HG02642 (cell line): ENCODE measurements around the gene ARGLU1.

Experiments
- ATAC-seq: cut with Tn5 transposase; IDR thresholded peaks from one replicate; pipeline ENCODE4 v1.9.1; 2021; ENCODE audit warnings: mild to moderate bottlenecking; ENCODE audit not compliant: unreplicated experiment, poor library complexity

The ARGLU1 gene

GRCh38 chr13:106527826-106528225 lies 40.1 kb downstream of the ARGLU1 start:
- no peak for ATAC-seq

DNA sequence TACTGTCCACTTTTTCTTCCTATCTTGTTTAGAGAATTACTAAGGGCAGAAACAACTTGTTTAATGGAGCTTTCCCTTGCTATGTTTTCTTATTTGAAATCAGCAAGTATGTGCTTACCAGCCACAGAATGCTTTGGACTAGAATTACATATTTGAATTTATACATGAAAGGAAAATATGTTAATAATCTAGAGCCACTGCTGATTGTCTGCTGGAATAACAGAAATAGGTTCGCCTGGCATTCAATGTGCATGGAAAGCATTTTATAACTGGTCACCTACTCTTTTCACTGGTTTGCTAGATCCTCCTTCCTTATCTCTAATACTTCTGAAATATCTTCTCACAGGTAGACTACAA lies 40.5 kb downstream of the ARGLU1 start:
- ATAC-seq, result no peak

DNA sequence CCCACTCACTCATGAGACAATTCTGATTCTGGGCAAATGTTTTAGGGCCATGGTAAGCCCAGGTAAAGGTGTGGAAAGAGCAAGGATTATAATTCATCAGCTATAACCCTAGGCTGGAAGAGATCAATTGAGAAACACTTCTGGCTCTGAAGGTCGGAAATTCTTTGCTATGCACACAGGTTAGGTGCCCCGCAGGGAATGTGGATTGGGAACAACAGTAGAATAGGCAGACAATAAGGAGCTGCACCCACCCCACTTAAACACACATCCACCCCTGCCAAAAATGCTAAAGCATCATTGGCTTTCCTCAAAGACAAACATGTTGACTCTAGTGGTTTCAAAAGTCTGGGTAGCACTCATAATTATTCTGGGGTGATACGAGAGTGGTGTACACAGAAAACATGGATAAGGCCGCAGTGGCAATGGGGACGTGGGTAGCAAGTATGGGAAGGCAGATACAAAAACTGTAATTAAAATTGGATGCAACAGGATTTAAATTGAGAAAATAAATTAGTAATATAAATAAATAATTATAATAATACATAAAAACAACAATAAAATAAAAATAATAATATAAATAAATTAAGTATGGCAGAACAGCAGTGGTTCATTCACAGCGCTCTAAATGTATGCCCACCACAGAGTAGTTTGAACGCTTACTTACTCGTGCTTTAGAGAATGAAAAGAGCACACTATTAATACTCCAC lies 41.0 kb downstream of the ARGLU1 start:
- no peak for ATAC-seq

DNA sequence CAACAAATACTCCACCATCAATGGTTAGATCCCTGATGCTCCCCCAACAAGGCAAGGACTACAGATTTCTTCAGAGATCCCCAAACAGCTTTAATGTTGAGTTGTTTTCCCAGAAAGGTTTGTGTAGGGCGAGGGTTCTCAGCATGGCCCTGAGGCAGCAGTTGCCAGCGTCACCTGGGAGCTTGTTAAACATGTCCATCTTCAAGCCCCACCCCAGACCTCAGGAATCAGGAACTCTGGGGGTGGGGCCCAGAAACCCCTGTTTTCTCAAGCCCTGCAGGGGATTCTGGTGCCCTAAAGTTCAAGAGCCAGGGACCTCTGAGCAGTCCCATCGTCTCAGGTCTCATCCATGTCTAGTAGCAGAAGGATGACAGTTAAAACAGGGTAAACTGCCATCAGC lies 42.1 kb downstream of the ARGLU1 start:
- no peak for ATAC-seq

GRCh38 chr13:106524108-106524507 lies 43.8 kb downstream of the ARGLU1 start:
- no peak for ATAC-seq

- ATAC-seq, result no peak
Measured at GRCh38 chr13:106523576-106523975, 44.4 kb downstream of the ARGLU1 start.

- ATAC-seq, result no peak
Measured at GRCh38 chr13:106522898-106523525, 44.9 kb downstream of the ARGLU1 start.

GRCh38 chr13:106522112-106522705 lies 45.7 kb downstream of the ARGLU1 start:
- ATAC-seq, result no peak

- no peak for ATAC-seq
Measured at GRCh38 chr13:106521095-106521799, 46.7 kb downstream of the ARGLU1 start.

DNA sequence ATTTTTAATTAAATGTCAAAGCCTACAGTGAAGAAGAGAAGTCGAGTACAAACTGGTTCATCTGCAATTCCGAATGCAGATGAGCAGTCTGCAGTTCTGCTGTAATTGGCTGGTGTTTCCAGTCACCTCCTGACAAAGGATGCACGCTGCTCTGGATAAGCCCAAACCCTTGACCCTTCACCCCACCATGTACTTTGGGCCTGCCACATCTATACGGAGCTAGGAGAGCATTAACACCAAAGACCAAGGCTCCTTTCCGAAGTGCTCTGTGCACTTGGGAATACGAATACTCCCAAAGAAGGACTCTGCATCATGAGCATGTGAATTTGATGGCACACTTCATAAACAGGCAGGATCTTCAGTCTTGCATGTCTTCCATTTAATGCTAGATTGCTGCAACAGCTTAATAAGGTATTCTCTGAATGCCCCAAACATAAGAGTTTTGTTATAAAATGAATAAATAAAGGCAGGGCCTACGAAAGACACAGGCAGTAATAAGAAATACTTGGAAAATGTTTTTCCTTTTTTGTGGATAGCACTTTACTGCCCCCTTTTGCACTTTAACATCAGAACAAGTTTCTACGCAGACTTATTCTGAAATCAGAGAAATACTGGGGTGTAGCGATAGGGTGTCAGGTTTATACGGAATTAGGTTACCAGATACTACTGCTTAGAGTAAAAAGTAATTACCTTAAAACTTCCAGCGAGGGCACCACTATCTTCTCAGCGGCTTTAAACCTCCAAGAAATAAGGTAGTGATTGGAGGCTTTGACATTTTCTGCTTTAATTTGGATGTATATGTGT lies 47.5 kb downstream of the ARGLU1 start:
- no peak for ATAC-seq

- no peak for ATAC-seq
Measured at GRCh38 chr13:106518512-106518911, 49.4 kb downstream of the ARGLU1 start.

DNA sequence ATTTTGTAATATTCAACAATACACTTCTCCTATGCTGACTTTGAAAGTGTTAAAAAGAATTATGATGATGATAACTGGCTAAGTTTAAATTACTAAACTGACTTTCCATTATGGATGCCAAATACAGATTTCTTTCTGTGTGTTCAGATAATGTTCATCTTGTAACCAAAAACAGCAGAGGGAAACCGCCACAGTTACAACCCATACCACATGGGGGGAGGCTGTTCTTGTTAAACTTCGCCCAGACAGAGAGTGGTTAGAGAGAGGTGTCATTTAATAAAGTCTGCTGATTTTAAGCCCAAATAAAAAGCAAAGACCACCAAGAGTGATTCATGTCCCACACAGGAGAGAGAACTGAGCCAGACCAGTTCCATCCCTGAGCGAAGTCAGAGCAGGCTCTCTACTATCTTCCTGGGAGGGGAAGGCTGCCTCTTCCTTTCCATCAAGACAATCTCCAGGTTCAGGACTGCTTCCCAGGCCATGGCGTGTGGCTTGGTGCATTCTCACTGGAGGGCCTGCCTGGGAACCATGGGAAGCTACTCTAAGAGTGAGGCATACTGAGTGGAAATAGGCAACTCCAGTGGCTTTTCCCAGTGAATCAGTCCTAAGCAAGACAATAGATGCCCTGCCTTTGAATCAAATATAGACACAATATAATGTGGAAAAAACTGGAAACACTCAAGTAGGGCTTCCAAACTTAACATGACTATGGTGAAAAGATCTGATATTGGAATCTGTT lies 50.7 kb downstream of the ARGLU1 start:
- ATAC-seq, result no peak

DNA sequence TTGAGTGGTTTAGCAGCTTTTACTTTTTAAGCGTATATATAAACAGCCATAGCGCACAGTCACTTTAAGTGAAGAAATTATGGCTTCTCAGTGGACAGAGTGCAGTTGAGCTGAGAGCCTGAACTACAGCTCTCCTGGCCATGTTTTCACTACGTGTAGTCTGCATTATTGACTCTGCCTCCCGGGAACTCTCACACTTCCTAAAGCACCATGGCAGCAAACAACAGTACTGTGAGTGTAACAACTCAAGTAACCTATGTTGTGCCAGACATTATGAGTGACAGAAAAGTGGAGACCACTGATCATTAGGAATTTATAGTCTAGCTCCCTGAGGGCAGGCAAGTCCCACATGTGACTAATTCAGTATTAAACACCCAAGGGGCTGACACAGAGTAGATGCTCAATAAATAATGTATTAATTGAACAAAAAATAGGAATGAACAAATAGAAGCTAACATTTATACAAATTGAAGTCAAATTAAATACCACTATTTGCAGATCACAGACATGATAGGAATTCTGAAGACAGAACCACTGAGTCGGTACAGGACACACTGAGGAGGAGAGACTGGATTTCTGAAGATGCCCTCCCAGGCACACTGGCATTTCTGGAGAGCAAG lies 52.2 kb downstream of the ARGLU1 start:
- ATAC-seq, result no peak

DNA sequence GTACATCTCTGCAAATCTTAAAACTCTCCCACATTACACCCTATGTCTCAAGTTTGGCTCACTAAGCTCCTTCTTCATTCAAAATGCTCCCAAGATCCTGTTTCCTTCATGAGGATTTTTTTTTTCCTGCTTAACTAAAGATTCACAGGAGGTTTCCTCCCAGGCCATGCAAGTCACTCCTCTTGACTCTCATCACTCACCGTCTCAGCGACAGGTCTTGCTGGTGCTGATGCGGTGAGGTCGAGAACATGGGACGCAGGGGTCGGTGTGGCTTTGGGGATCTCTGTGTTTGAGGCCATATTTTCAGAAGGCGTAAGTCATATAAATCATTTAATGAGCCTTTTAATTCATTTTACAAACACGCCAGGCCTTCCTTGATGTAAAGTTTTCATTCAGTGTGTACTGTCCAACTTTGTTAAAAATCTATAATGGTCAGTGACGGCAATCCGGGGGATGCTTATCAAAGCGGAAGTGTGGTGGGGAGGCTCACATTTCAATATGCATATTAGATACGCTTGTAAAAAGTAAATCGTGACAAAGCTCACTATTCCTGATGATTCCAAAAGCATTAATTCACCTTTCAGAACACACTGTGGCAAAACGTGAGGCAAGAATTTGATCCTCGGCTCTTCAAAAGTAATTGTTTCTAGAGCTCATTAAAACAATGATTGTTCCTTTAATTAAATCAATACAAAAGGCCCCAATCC lies 52.9 kb downstream of the ARGLU1 start:
- no peak for ATAC-seq

- no peak for ATAC-seq
Measured at GRCh38 chr13:106513025-106513983, 54.6 kb downstream of the ARGLU1 start.

DNA sequence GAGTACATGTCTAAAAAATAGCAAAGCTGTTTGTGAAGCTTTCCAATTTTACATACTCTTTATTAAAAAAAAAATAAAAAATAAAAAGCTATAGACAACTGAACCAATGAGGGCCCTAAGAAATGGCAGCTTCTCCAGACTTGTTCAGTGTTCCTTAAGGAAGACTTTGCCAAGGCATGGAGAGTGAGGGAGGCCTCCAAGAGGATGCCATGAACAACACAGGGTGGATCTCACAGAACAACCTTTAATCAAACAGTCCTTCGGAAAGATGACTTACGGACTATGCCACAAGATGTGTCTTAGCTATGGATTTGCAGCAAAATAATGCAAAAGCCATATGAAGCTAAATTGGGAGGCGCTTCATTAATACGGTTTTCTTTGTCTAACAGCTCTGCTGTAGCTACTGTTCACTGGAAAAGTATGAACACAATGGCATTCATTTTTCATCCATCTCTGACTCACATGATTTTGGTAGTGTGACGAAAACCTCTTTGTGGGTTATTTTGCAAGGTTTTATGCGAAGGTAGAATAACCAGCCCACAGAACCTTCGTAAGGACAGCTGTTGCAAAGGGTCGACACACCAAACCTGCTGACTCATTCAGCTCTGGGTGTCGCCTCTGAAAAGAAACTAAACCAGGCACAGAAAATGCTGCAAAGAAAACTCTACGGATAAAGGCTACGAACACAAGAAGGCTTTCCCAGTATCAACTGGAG lies 60.2 kb downstream of the ARGLU1 start:
- ATAC-seq, result peak; percentile 87

- ATAC-seq, result no peak
Measured at GRCh38 chr13:106506286-106506685, 61.7 kb downstream of the ARGLU1 start.
